Fibroblast of lung (primary cell): Measurements from ENCODE around the gene GALNT18.

Source experiments
- EZH2 ChIP-seq: IDR thresholded peaks from 2 replicates; pipeline ENCODE4 v1.5.1; 2012; ENCODE audit warnings: low read length, control low read depth, mild to moderate bottlenecking; ENCODE audit errors: missing control alignments
- TF ChIP-seq, protein P1 (sequence below), 2 donors: IDR thresholded peaks in 1 of 2; conservative IDR thresholded peaks in 1 of 2; 1 replicate in 1 of 2; 2 replicates in 1 of 2; pipeline ENCODE4 v1.5.1; 2011 to 2012; ENCODE audit warnings: low read length in 2 of 2, control low read depth in 1 of 2, inconsistent platforms in 1 of 2, low read depth in 1 of 2, mild to moderate bottlenecking in 1 of 2

DNA sequence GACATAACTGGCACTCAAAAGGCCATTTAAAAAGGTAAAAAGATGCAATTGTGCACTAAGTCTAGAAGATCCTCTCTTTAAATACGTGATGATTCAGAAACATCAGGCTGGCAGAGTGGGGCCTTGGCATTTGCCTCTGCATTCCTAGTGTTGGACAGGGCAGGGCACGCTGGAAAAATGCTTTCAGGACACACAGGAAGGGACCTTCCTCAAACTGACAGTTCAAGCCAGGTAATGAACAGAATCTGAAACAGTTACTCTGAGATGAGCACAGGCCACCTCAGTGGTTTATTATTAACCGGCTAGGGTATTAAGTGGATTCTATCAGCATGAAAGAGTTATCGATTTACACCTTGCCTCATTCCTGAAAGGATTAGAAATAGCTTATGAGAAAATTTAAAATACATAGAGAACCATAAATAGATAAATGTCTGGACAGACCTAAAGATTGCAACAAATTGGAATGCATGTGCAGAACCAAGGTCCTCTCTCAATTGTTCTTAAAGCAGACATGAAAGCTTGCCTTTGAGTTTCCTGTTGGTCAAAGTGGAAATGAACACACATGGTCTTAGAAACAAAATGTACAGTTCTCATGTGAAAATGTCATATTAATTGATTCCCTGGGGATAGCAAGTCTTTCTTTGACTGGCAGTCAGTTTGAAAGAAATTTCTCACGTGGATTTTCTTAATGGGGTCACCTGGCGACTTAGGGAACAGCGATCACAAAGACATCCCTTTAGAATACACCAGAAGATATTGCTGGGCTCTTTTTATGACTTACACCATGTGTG is 247.3 kb downstream of the GALNT18 start:
- TF ChIP-seq, protein P1, sequence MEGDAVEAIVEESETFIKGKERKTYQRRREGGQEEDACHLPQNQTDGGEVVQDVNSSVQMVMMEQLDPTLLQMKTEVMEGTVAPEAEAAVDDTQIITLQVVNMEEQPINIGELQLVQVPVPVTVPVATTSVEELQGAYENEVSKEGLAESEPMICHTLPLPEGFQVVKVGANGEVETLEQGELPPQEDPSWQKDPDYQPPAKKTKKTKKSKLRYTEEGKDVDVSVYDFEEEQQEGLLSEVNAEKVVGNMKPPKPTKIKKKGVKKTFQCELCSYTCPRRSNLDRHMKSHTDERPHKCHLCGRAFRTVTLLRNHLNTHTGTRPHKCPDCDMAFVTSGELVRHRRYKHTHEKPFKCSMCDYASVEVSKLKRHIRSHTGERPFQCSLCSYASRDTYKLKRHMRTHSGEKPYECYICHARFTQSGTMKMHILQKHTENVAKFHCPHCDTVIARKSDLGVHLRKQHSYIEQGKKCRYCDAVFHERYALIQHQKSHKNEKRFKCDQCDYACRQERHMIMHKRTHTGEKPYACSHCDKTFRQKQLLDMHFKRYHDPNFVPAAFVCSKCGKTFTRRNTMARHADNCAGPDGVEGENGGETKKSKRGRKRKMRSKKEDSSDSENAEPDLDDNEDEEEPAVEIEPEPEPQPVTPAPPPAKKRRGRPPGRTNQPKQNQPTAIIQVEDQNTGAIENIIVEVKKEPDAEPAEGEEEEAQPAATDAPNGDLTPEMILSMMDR (conservative IDR thresholded peaks at IDR 0.05 in 1 of 2, IDR thresholded peaks at IDR 0.05 in 1 of 2; ENCODE audit: low read depth in 1 of 2, low read length in 2 of 2), result no peak
- no peak for TF ChIP-seq EZH2
